ENCODE data around the gene MAPK12. TPM values are rescaled to one million over a fixed set of nuclear protein-coding genes. Genes with fewer than 3 reads are reported as not detected.

The MAPK12 gene
- total RNA-seq, 1 donor from 2014 or later: 17.2 TPM

DNA sequence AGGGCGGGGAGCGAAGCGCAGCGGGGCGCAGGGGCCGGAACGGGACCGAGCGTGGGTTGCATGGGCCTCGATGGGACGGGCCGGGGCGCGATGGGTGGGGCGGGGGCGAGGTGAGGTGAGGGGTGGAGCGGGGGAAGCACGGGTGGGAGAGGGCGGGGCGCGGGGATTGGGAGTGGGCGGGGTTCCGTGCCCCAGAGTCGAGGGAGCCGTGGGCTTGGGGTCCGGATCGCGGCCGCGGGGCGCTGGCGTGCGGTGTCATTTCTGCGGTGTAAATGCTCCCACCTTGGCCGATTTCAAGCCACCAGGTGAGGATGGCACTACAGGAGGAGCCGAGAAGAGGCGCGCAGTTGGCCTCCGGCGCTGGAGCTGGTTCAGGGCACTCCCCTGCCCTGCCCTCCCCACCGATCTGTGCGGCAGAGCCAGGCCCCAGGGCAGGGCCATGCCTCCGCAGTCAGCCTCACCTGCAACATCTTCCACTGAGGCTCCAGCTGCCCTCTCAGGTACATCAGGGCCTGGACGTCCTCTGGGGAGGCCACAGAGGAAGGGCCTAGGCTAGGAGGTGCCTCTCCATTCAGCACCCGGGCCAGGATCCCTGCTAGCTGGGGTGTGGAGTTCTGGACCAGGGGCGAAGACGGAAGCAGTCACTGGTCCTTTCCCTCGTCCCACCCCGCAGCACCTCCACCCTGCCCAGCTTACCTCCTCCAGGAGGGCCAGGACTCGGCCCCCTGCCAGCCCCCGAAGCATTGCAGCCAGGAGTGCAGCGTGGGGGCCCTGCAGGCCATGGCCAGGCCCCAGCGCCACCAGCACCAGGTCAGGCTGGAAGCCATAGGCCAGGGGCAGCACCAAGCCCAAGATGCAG lies 16.0 kb downstream of the MAPK12 start:
- no peaks in the 10 kb centered on the region for H3K27me3 ChIP-seq (ENCODE audit: low read depth)
- H3K36me3 ChIP-seq: peaks cover 18% of the 10 kb centered on the region
- TF ChIP-seq, protein P1, sequence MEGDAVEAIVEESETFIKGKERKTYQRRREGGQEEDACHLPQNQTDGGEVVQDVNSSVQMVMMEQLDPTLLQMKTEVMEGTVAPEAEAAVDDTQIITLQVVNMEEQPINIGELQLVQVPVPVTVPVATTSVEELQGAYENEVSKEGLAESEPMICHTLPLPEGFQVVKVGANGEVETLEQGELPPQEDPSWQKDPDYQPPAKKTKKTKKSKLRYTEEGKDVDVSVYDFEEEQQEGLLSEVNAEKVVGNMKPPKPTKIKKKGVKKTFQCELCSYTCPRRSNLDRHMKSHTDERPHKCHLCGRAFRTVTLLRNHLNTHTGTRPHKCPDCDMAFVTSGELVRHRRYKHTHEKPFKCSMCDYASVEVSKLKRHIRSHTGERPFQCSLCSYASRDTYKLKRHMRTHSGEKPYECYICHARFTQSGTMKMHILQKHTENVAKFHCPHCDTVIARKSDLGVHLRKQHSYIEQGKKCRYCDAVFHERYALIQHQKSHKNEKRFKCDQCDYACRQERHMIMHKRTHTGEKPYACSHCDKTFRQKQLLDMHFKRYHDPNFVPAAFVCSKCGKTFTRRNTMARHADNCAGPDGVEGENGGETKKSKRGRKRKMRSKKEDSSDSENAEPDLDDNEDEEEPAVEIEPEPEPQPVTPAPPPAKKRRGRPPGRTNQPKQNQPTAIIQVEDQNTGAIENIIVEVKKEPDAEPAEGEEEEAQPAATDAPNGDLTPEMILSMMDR (IDR thresholded peaks at IDR 0.05; ENCODE audit: borderline replicate concordance): no peak
- H3K27ac ChIP-seq (replicated peaks): peak overlapping the region; percentile 95
- peaks cover 78% of the 10 kb centered on the region for H3K4me1 ChIP-seq
- H3K9me3 ChIP-seq (replicated peaks): no peaks in the 10 kb centered on the region
- no peak for DNase-seq
- intact Hi-C loops (cut with micrococcal nuclease): no loop called here
- H3K4me3 ChIP-seq: peak overlapping the region; percentile 96

GRCh38 chr22:50244420-50245213 lies 16.9 kb downstream of the MAPK12 start, which contains the start of gene TUBGCP6:
TSS of gene TUBGCP6 (minus strand) at chr22:50245023. CDS start at chr22:50244459, 564 bp downstream.
- Histone ChIP-seq H3K4me3 (peak within 1 kb of the TSS; percentile 96), H3K9me3 (replicated peaks) (no peaks in the 10 kb centered on the region), H3K27me3 (ENCODE audit: low read depth) (no peaks in the 10 kb centered on the region), H3K36me3 (peaks cover 26% of the 10 kb centered on the region), H3K4me1 (peaks cover 70% of the 10 kb centered on the region), H3K27ac (replicated peaks) (peak within 1 kb of the TSS; percentile 95)
- intact Hi-C loops (cut with micrococcal nuclease): no loop called here
- TF ChIP-seq, protein P1 (IDR thresholded peaks at IDR 0.05; ENCODE audit: borderline replicate concordance): peak; percentile 47
- DNase-seq: peak; percentile 97

GRCh38 chr22:50243685-50244419 lies 17.6 kb downstream of the MAPK12 start:
- peak overlapping the region; percentile 96 for H3K4me3 ChIP-seq
- TF ChIP-seq, protein P1 (IDR thresholded peaks at IDR 0.05; ENCODE audit: borderline replicate concordance): no peak
- intact Hi-C loops (cut with micrococcal nuclease): no loop called here
- no peaks in the 10 kb centered on the region for H3K27me3 ChIP-seq (ENCODE audit: low read depth)
- H3K9me3 ChIP-seq (replicated peaks): no peaks in the 10 kb centered on the region
- H3K36me3 ChIP-seq: peaks cover 32% of the 10 kb centered on the region
- no peak for DNase-seq
- H3K27ac ChIP-seq (replicated peaks): peak overlapping the region; percentile 95
- peaks cover 66% of the 10 kb centered on the region for H3K4me1 ChIP-seq

DNA sequence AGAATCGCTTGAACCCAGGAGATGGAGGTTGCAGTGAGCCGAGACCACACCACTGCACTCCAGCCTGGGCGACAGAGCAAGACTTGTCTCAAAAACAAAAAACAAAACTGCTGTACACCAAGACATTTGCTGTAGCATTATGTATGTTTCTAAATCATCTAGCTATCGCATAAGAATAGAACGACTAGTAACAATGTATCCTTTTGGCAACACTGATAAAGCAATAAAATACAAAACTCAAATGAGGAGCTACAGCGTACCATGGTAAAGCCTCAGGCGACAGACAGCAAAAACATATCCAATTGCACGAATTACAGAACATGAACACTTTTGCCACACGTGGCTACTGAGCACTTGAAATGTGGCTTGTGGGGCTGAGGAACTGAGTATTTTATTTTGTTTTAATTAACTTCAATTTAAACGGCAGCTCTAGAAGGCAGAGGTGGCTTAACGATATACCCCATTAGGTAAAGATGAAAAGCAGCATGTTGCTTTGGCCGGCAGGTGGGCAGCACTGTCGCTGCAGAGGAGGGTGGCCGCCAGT lies 19.0 kb downstream of the MAPK12 start:
- DNase-seq: no peak
- peaks cover 39% of the 10 kb centered on the region for H3K36me3 ChIP-seq
- H3K27ac ChIP-seq (replicated peaks): no peak overlapping the region
- intact Hi-C loops (cut with micrococcal nuclease): no loop called here
- TF ChIP-seq, protein P1 (IDR thresholded peaks at IDR 0.05; ENCODE audit: borderline replicate concordance): no peak
- no peaks in the 10 kb centered on the region for H3K9me3 ChIP-seq (replicated peaks)
- H3K4me3 ChIP-seq: peak overlapping the region; percentile 96
- peaks cover 62% of the 10 kb centered on the region for H3K4me1 ChIP-seq
- no peaks in the 10 kb centered on the region for H3K27me3 ChIP-seq (ENCODE audit: low read depth)

DNA sequence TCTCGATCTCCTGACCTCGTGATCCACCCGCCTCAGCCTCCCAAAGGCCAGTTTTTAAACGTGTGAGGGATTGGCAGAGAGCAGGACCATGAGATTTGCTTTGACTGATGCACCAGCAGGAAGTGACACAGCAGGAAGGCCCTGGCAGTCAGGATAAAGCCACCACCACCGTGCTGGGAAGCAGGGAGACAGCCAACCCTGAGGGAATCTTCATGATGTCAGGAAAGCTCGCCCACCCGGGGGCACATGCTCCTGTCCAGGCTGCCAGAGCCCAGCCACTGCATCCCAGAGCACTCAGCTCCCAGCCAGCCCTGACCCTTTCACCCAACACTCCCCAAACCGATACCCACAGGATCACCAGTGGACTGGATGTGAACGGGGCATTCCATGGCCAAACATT lies 22.7 kb downstream of the MAPK12 start:
- Histone ChIP-seq H3K36me3 (peaks cover 35% of the 10 kb centered on the region), H3K27ac (replicated peaks) (no peak overlapping the region), H3K4me3 (no peak overlapping the region), H3K9me3 (replicated peaks) (no peaks in the 10 kb centered on the region), H3K27me3 (ENCODE audit: low read depth) (no peaks in the 10 kb centered on the region), H3K4me1 (peaks cover 33% of the 10 kb centered on the region)
- no peak for DNase-seq
- TF ChIP-seq, protein P1 (IDR thresholded peaks at IDR 0.05; ENCODE audit: borderline replicate concordance): no peak
- intact Hi-C loops (cut with micrococcal nuclease): no loop called here

All from left ventricle myocardium inferior (tissue), 1 donor.